Keratinocyte (primary cell): Measurements from ENCODE around the gene ELF5. TPM values are rescaled to one million over a fixed set of nuclear protein-coding genes. Genes with fewer than 3 reads are reported as not detected.

Experiments used
- DNase-seq: peaks from one replicate; pipeline ENCODE4 v3.0.0-alpha.2; 2011; ENCODE audit warnings: low read depth, missing footprints, low spot score
- FAIRE-seq: peaks from 2 replicates; lab custom pipeline; 2011; peaks lifted over from hg19 to GRCh38; lab: Jason Lieb, UNC
- H2AFZ ChIP-seq: 2 replicates; pipeline ENCODE4 v1.6.0; 2012; ENCODE audit warnings: low read length, control low read depth, inconsistent platforms; ENCODE audit not compliant: control insufficient read depth
- H3K27ac ChIP-seq: 2 replicates; pipeline ENCODE4 v1.5.1; 2011; ENCODE audit warnings: low read length; ENCODE audit not compliant: control insufficient read depth, insufficient read depth
- H3K27me3 ChIP-seq: 3 replicates; pipeline ENCODE4 v1.6.0; 2011; ENCODE audit warnings: low read length; ENCODE audit not compliant: control insufficient read depth, insufficient read depth; ENCODE audit errors: extremely low read depth
- H3K36me3 ChIP-seq, 2 experiments: 2 replicates in 1 of 2; 3 replicates in 1 of 2; pipeline ENCODE4 v1.5.1; 2011; ENCODE audit warnings: low read length in 2 of 2, mild to moderate bottlenecking in 1 of 2; ENCODE audit not compliant: control insufficient read depth in 2 of 2, insufficient read depth in 2 of 2; ENCODE audit errors: extremely low read depth in 1 of 2
- H3K4me1 ChIP-seq: 3 replicates; pipeline ENCODE4 v1.5.1; 2011; ENCODE audit warnings: low read length; ENCODE audit not compliant: control insufficient read depth, insufficient read depth; ENCODE audit errors: extremely low read depth
- H3K4me2 ChIP-seq: 3 replicates; pipeline ENCODE4 v1.6.0; 2011; ENCODE audit warnings: low read depth, low read length; ENCODE audit not compliant: control insufficient read depth, insufficient read depth; ENCODE audit errors: extremely low read depth
- H3K4me3 ChIP-seq, 3 experiments: fragments of 200-600 bp in 1 of 3; sonication (generic) in 1 of 3; 2 replicates in 2 of 3; 3 replicates in 1 of 3; pipeline ENCODE4 v1.5.1; 2011 to 2016; ENCODE audit warnings: low read length in 3 of 3, mild to moderate bottlenecking in 3 of 3, control low read depth in 2 of 3, inconsistent platforms in 1 of 3, low read depth in 1 of 3, mixed read lengths in 1 of 3, mixed run types in 1 of 3, moderate library complexity in 1 of 3; ENCODE audit not compliant: control insufficient read depth in 2 of 3, insufficient read depth in 2 of 3; ENCODE audit errors: extremely low read depth in 1 of 3
- H3K79me2 ChIP-seq: 2 replicates; pipeline ENCODE4 v1.6.0; 2012; ENCODE audit warnings: low read length; ENCODE audit not compliant: control insufficient read depth, insufficient read depth
- H3K9ac ChIP-seq: 3 replicates; pipeline ENCODE4 v1.6.0; 2011; ENCODE audit warnings: low read length; ENCODE audit not compliant: control insufficient read depth, insufficient read depth; ENCODE audit errors: extremely low read depth
- H3K9me1 ChIP-seq: 3 replicates; pipeline ENCODE4 v1.6.0; 2011; ENCODE audit warnings: low read length; ENCODE audit not compliant: control insufficient read depth, insufficient read depth; ENCODE audit errors: extremely low read depth
- H3K9me3 ChIP-seq: 2 replicates; pipeline ENCODE4 v1.5.1; 2012; ENCODE audit warnings: low read depth, low read length; ENCODE audit not compliant: control insufficient read depth
- H4K20me1 ChIP-seq: 3 replicates; pipeline ENCODE4 v1.6.0; 2011; ENCODE audit warnings: low read length; ENCODE audit not compliant: control insufficient read depth, insufficient read depth; ENCODE audit errors: extremely low read depth
- EZH2 ChIP-seq: IDR thresholded peaks from one replicate; pipeline ENCODE4 v1.6.1; 2012; ENCODE audit warnings: inconsistent platforms, mild to moderate bottlenecking, low read length, moderate library complexity
- dilution Hi-C: fragments of 300-500 bp; cut with MboI; formaldehyde crosslinking; loops from one replicate; pipeline ENCODE4 v1.7.0; 2020; ENCODE audit warnings: low sequenced_read_pairs; ENCODE audit not compliant: extremely low pct_ligation_motif_present
- polyA plus RNA-seq, 5 experiments: library from polyadenylated mRNA; depleted of rRNA in 3 of 5; stranded (reverse) in 3 of 5; stranded (forward) in 1 of 5; unstranded in 1 of 5; fragments of >200 nt; gene quantifications; 1 replicate in 1 of 5; 2 replicates in 3 of 5; 3 replicates in 1 of 5; pipeline versions ENCODE4 v1.2.1 to v1.2.3, GENCODE V29; 2011 to 2012; ENCODE audit warnings: missing spikeins in 2 of 5, low read depth in 1 of 5, low replicate concordance in 1 of 5
- TF ChIP-seq, protein P1 (sequence below), 3 experiments: IDR thresholded peaks in 1 of 3; conservative IDR thresholded peaks in 1 of 3; optimal IDR thresholded peaks in 1 of 3; 2 replicates in 2 of 3; 3 replicates in 1 of 3; pipeline versions ENCODE3 to v1.5.1; 2011; ENCODE audit warnings: low read length in 3 of 3, mild to moderate bottlenecking in 3 of 3, moderate library complexity in 2 of 3, control low read depth in 1 of 3, inconsistent platforms in 1 of 3; ENCODE audit not compliant: insufficient read depth in 2 of 3; ENCODE audit errors: extremely low read depth in 1 of 3

ELF5 gene
- polyA plus RNA-seq, 1 donor (not counting 4 experiments of a cell fraction or from before 2014, with no cell fraction given) = not detected

DNA sequence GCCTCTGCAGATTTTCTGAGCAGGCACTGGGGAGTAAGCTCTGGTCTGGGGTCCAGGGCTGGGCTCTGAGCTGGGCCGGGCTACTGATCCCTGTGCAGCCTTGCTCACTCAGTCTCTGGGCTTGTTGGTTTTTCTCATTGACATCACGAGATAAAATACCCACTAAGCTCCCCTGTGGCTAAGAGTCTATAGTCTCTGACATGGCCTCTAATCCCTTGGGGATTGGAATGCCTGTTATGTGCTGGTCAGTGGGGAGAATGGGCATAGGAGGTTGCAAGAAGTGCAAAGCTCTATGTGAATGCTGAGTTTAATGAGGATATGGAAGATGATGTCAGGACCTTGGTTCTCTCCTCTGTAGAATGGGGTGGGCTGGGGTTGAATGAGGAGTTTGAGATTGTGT is 23.3 kb downstream of the ELF5 start:
- Histone ChIP-seq H3K9me1 (no peaks in the 10 kb centered on the region), H3K9ac (no peak overlapping the region), H4K20me1 (no peaks in the 10 kb centered on the region), H3K4me1 (no peaks in the 10 kb centered on the region), H3K9me3 (no peaks in the 10 kb centered on the region), H3K27ac (no peak overlapping the region), H3K4me2 (no peak overlapping the region), H3K79me2 (no peaks in the 10 kb centered on the region), H3K27me3 (no peaks in the 10 kb centered on the region), H3K36me3 (no peaks in the 10 kb centered on the region), H2AFZ (no peak overlapping the region), H3K4me3 (no peak overlapping the region)
- no peak for TF ChIP-seq EZH2
- TF ChIP-seq, protein P1, sequence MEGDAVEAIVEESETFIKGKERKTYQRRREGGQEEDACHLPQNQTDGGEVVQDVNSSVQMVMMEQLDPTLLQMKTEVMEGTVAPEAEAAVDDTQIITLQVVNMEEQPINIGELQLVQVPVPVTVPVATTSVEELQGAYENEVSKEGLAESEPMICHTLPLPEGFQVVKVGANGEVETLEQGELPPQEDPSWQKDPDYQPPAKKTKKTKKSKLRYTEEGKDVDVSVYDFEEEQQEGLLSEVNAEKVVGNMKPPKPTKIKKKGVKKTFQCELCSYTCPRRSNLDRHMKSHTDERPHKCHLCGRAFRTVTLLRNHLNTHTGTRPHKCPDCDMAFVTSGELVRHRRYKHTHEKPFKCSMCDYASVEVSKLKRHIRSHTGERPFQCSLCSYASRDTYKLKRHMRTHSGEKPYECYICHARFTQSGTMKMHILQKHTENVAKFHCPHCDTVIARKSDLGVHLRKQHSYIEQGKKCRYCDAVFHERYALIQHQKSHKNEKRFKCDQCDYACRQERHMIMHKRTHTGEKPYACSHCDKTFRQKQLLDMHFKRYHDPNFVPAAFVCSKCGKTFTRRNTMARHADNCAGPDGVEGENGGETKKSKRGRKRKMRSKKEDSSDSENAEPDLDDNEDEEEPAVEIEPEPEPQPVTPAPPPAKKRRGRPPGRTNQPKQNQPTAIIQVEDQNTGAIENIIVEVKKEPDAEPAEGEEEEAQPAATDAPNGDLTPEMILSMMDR (optimal IDR thresholded peaks at IDR 0.05 in 1 of 3, IDR thresholded peaks at IDR 0.05 in 1 of 3, conservative IDR thresholded peaks at IDR 0.05 in 1 of 3; ENCODE audit: extremely low read depth in 1 of 3, insufficient read depth in 2 of 3, low read length in 3 of 3) = no peak
- no peak for FAIRE-seq
- no peak for DNase-seq
- dilution Hi-C loops = no loop called here

DNA sequence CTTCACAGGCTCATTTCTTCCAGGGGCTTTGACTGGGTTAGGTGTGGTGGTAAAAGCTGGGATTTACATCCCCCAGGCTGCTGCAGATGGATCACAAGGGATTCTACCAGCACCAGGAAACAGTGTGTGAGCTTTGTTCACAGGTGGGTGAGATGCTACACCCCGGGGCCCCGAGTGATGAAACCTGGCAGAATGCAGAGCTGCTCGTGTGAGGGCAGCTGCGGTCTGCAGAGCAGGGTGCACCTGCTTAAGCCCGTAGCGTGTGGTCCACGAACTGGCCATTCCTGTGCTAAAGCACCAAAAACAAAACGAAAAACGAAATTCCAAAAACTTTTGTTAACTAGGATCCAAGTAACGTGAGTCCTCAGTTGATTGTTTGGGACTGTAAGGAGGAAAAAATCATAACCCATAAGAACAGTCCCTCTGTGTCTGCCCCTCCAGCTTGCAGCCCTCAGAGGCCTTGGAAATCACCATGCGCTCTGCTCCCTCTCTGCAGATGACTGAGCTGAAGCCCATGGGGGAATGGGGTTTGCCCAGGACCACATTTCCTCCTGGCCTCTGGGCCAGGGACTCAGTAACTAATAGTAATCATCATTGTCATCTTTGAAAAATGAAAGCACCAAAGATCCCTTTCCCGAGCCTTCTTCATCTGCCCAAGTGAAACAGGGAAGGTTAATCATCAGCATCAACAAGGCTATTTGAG is 24.6 kb downstream of the ELF5 start:
- H3K36me3 ChIP-seq = no peaks in the 10 kb centered on the region
- H3K79me2 ChIP-seq = no peaks in the 10 kb centered on the region
- no peaks in the 10 kb centered on the region for H3K9me3 ChIP-seq
- H2AFZ ChIP-seq = no peak overlapping the region
- no peak overlapping the region for H3K27ac ChIP-seq
- DNase-seq (no peak), FAIRE-seq (no peak)
- H3K9me1 ChIP-seq = no peaks in the 10 kb centered on the region
- H3K27me3 ChIP-seq = no peaks in the 10 kb centered on the region
- TF ChIP-seq EZH2 = no peak
- TF ChIP-seq, protein P1 (optimal IDR thresholded peaks at IDR 0.05 in 1 of 3, IDR thresholded peaks at IDR 0.05 in 1 of 3, conservative IDR thresholded peaks at IDR 0.05 in 1 of 3; ENCODE audit: extremely low read depth in 1 of 3, insufficient read depth in 2 of 3, low read length in 3 of 3) = no peak
- dilution Hi-C loops = no loop called here
- H3K4me3 ChIP-seq = no peak overlapping the region
- H3K4me2 ChIP-seq = no peak overlapping the region
- H3K9ac ChIP-seq = no peak overlapping the region
- H4K20me1 ChIP-seq = no peaks in the 10 kb centered on the region
- H3K4me1 ChIP-seq = no peaks in the 10 kb centered on the region
